Spleen (tissue), 7 donors: ENCODE results near the gene OR13J1.

Source experiments
- CTCF ChIP-seq, 11 experiments: fragments of 200-600 bp in 7 of 11; fragments of 450-650 bp in 4 of 11; sonication (generic) in 4 of 11; IDR thresholded peaks in 8 of 11; conservative IDR thresholded peaks in 3 of 11; 1 replicate in 7 of 11; 2 replicates in 4 of 11; pipeline versions ENCODE4 v1.4.0 to v1.8.0; 2016 to 2021; ENCODE audit warnings: antibody characterized with exemption in 11 of 11, inconsistent platforms in 4 of 11, mild to moderate bottlenecking in 1 of 11
- POLR2A ChIP-seq, 3 donors: fragments of 450-650 bp; IDR thresholded peaks; one replicate each; pipeline ENCODE4 v1.5.1; 2017; ENCODE audit warnings: antibody characterized with exemption in 3 of 3, mild to moderate bottlenecking in 1 of 3
- POLR2AphosphoS5 ChIP-seq, 3 donors: sonication (generic); formaldehyde crosslinking; IDR thresholded peaks; one replicate each; pipeline ENCODE4 v1.5.1; 2017; ENCODE audit warnings: antibody characterized with exemption in 3 of 3
- donor health status: DM: no; HTN: no; CAD: no; lungs with moderate emphysema.
- donor health status: DM: no; HTN: no; CAD: no.
- donor health status: DM: no; HTN: no; CAD: no.

- TF ChIP-seq CTCF (IDR thresholded peaks at IDR 0.05 in 8 of 11, conservative IDR thresholded peaks at IDR 0.05 in 3 of 11): no peak
- no peak for TF ChIP-seq POLR2A (IDR thresholded peaks at IDR 0.05)
- no peak for TF ChIP-seq POLR2AphosphoS5 (IDR thresholded peaks at IDR 0.05)
These were observed at the start of gene OR13J1 for GRCh38 chr9:35870351-35870923.
